ENCODE measurements around the gene BLOC1S4.

- TF ChIP-seq EZH2 (IDR thresholded peaks at IDR 0.05; ENCODE audit: insufficient read depth, poor library complexity, severe bottlenecking) (no peak), EZH2phosphoT487 (IDR thresholded peaks at IDR 0.05; ENCODE audit: insufficient read depth, low read depth) (no peak)
Measured at GRCh38 chr4:6699903-6700302, 16.1 kb upstream of the BLOC1S4 start.

Measured in GM23248 (cell line).